HG03460 (cell line): ENCODE measurements around the gene NAA60.
"Not testable (repeated sequence)": the region's sequence is repeated elsewhere in the genome, so short reads cannot be mapped to it uniquely, and the experiment has no call there.

Experiments used
- ATAC-seq: cut with Tn5 transposase; IDR thresholded peaks from one replicate; pipeline ENCODE4 v1.9.1; 2021; ENCODE audit not compliant: unreplicated experiment

NAA60 gene

GRCh38 chr16:3461151-3461550 is 17.7 kb downstream of the NAA60 start:
- ATAC-seq = no peak

- no peak for ATAC-seq
Observed at GRCh38 chr16:3465301-3465700, 21.8 kb downstream of the NAA60 start.

- ATAC-seq = no peak
Observed at GRCh38 chr16:3465911-3466584, 22.6 kb downstream of the NAA60 start.

- ATAC-seq = no peak
Observed at GRCh38 chr16:3467182-3467581, 23.7 kb downstream of the NAA60 start.

- no peak for ATAC-seq
Observed at GRCh38 chr16:3467921-3468320, 24.4 kb downstream of the NAA60 start.

- ATAC-seq = no peak
Observed at GRCh38 chr16:3468501-3468900, 25.0 kb downstream of the NAA60 start.

GRCh38 chr16:3469736-3470135 is 26.3 kb downstream of the NAA60 start:
- ATAC-seq = no peak

GRCh38 chr16:3470723-3471122 is 27.2 kb downstream of the NAA60 start:
- ATAC-seq = no peak

GRCh38 chr16:3471518-3472176 is 28.2 kb downstream of the NAA60 start:
- no peak for ATAC-seq

- ATAC-seq = no peak
Observed at GRCh38 chr16:3472878-3473595, 29.6 kb downstream of the NAA60 start.

GRCh38 chr16:3473596-3473943 is 30.1 kb downstream of the NAA60 start:
- not testable (repeated sequence) for ATAC-seq

GRCh38 chr16:3474136-3474779 is 30.8 kb downstream of the NAA60 start:
- no peak for ATAC-seq

- ATAC-seq = not testable (repeated sequence)
Observed at GRCh38 chr16:3474870-3475269, 31.4 kb downstream of the NAA60 start.

GRCh38 chr16:3475604-3476375 is 32.3 kb downstream of the NAA60 start:
- ATAC-seq = no peak

- ATAC-seq = no peak
Observed at GRCh38 chr16:3476409-3476808, 32.9 kb downstream of the NAA60 start.

GRCh38 chr16:3478242-3478925 is 34.9 kb downstream of the NAA60 start:
- ATAC-seq = no peak

GRCh38 chr16:3479654-3480216 is 36.3 kb downstream of the NAA60 start:
- ATAC-seq = no peak

- no peak for ATAC-seq
Observed at GRCh38 chr16:3480901-3481695, 37.6 kb downstream of the NAA60 start.
